Gastroesophageal sphincter (tissue), 4 donors: Measurements from ENCODE around the gene UBE2K. TPM values are rescaled to one million over a fixed set of nuclear protein-coding genes. Genes with fewer than 3 reads are reported as not detected.

ENCODE experiments used
- ATAC-seq: fragments of 150-250 bp; one replicate; pipeline ENCODE4 v1.9.1; 2016; ENCODE audit warnings: mild to moderate bottlenecking, moderate library complexity
- H3K27ac ChIP-seq, 4 donors: fragments of 200-600 bp; sonication (generic) in 3 of 4; 1 replicate in 3 of 4; 2 replicates in 1 of 4; pipeline ENCODE4 v1.5.1; 2016 to 2019
- H3K27me3 ChIP-seq: fragments of 200-600 bp; sonication (generic); one replicate; pipeline ENCODE4 v1.5.1; 2019
- H3K36me3 ChIP-seq, 2 donors: fragments of 200-600 bp; sonication (generic); one replicate each; pipeline ENCODE4 v1.5.1; 2019; ENCODE audit warnings: control low read depth in 1 of 2
- H3K4me1 ChIP-seq, 3 donors: fragments of 200-600 bp; sonication (generic); 1 replicate in 2 of 3; 2 replicates in 1 of 3; pipeline ENCODE4 v1.5.1; 2016 to 2019; ENCODE audit warnings: control low read depth in 2 of 3
- H3K4me3 ChIP-seq, 2 donors: fragments of 200-600 bp; sonication (generic); one replicate each; pipeline ENCODE4 v1.5.1; 2019; ENCODE audit warnings: mild to moderate bottlenecking in 1 of 2, moderate library complexity in 1 of 2
- H3K9me3 ChIP-seq, 3 donors: fragments of 200-600 bp; sonication (generic); one replicate each; pipeline ENCODE4 v1.5.1; 2017 to 2019; ENCODE audit warnings: control low read depth in 2 of 3
- CTCF ChIP-seq, 4 experiments: fragments of 200-600 bp in 2 of 4; fragments of 450-650 bp in 2 of 4; sonication (generic) in 1 of 4; IDR thresholded peaks; one replicate each; pipeline ENCODE4 v1.5.1; 2017 to 2019; ENCODE audit warnings: antibody characterized with exemption in 4 of 4, mild to moderate bottlenecking in 2 of 4, moderate library complexity in 2 of 4
- EP300 ChIP-seq: sonication (generic); formaldehyde crosslinking; IDR thresholded peaks from one replicate; pipeline ENCODE4 v1.6.1; 2017; ENCODE audit warnings: antibody characterized with exemption, mild to moderate bottlenecking
- POLR2A ChIP-seq, 2 donors: fragments of 450-650 bp; IDR thresholded peaks; one replicate each; pipeline ENCODE4 v1.6.1; 2017; ENCODE audit warnings: antibody characterized with exemption in 2 of 2, mild to moderate bottlenecking in 2 of 2, moderate library complexity in 1 of 2
- POLR2AphosphoS5 ChIP-seq: sonication (generic); formaldehyde crosslinking; IDR thresholded peaks from one replicate; pipeline ENCODE4 v1.6.1; 2017; ENCODE audit warnings: antibody characterized with exemption
- WGBS, 2 donors: methylation state at CpG; one replicate each; pipeline ENCODE4 v1.1.5; 2018; ENCODE audit warnings: low coverage in 1 of 2; 5-methylcytosine and 5-hydroxymethylcytosine counted together
- total RNA-seq, 4 donors: library from RNA; depleted of rRNA; stranded (reverse); fragments of >200 nt; gene quantifications; one replicate each; pipeline ENCODE4 v1.1.0, GENCODE V29; 2016

Gene UBE2K
- total RNA-seq, 4 donors from 2014 or later: 30.5 to 49.2 (median 33.9) TPM

GRCh38 chr4:39758176-39758575, 60.2 kb downstream of the UBE2K start:
- ATAC-seq: no peak
- H3K27me3 ChIP-seq: no peaks in the 10 kb centered on the region
- TF ChIP-seq EP300 (no peak), POLR2A (IDR thresholded peaks at IDR 0.05) (no peak)

GRCh38 chr4:39759569-39759968, 61.6 kb downstream of the UBE2K start:
- TF ChIP-seq POLR2AphosphoS5 (no peak), EP300 (no peak), CTCF (IDR thresholded peaks at IDR 0.05) (no peak), POLR2A (IDR thresholded peaks at IDR 0.05) (no peak)
- ATAC-seq: no peak
- H3K4me1 ChIP-seq: peaks cover 0 to under 1% (median 0%) of the 10 kb centered on the region in 3 donors
- H3K36me3 ChIP-seq: peaks cover 0 to 74% of the 10 kb centered on the region in 2 donors
- no peaks in the 10 kb centered on the region for H3K27me3 ChIP-seq
- no peak overlapping the region for H3K4me3 ChIP-seq
- H3K27ac ChIP-seq: no peak overlapping the region
- no peaks in the 10 kb centered on the region for H3K9me3 ChIP-seq
- 87 to 100% methylated on average over 3 to 4 of the region's 4 CpGs for WGBS, 2 donors

More at GRCh38 chr4:39758176-39758575, 60.2 kb downstream of the UBE2K start:
- Histone ChIP-seq H3K4me1 (peaks cover 0 to 9% (median 0%) of the 10 kb centered on the region in 3 donors), H3K36me3 (peaks cover 0 to 60% of the 10 kb centered on the region in 2 donors), H3K9me3 (no peaks in the 10 kb centered on the region), H3K27ac (no peak overlapping the region), H3K4me3 (no peak overlapping the region)
- WGBS, 2 donors: 67% methylated on average over 1 of the region's 6 CpGs; no CpG with 5 or more reads in 1 of the 2 donors

GRCh38 chr4:39761005-39761667, 63.2 kb downstream of the UBE2K start:
- peaks cover 0 to 85% of the 10 kb centered on the region in 2 donors for H3K36me3 ChIP-seq
- no peak overlapping the region for H3K27ac ChIP-seq
- no peaks in the 10 kb centered on the region for H3K9me3 ChIP-seq
- H3K4me1 ChIP-seq: no peaks in the 10 kb centered on the region
- ATAC-seq: no peak
- H3K27me3 ChIP-seq: no peaks in the 10 kb centered on the region
- no peak overlapping the region for H3K4me3 ChIP-seq
- TF ChIP-seq EP300 (no peak), CTCF (IDR thresholded peaks at IDR 0.05) (no peak), POLR2A (IDR thresholded peaks at IDR 0.05) (no peak)
- WGBS, 2 donors: 79 to 87% methylated on average over 4 of the region's 4 CpGs

- 87 to 89% methylated on average over 4 to 7 of the region's 9 CpGs for WGBS, 2 donors
Observed at GRCh38 chr4:39763714-39764572, 66.0 kb downstream of the UBE2K start.

More at GRCh38 chr4:39763714-39764572, 66.0 kb downstream of the UBE2K start:
- Histone ChIP-seq H3K27ac (no peak overlapping the region), H3K4me3 (no peak overlapping the region), H3K27me3 (no peaks in the 10 kb centered on the region), H3K9me3 (no peaks in the 10 kb centered on the region), H3K4me1 (no peaks in the 10 kb centered on the region), H3K36me3 (peaks cover 0 to 88% of the 10 kb centered on the region in 2 donors)
- TF ChIP-seq POLR2A (IDR thresholded peaks at IDR 0.05) (no peak), POLR2AphosphoS5 (no peak), EP300 (no peak), CTCF (IDR thresholded peaks at IDR 0.05) (no peak)
- ATAC-seq: no peak
